GM12873 (cell line): ENCODE measurements around the gene DISC1.

Experiments used
- TF ChIP-seq, protein P1 (sequence below): IDR thresholded peaks from 2 replicates; pipeline ENCODE4 v1.5.1; 2012; ENCODE audit warnings: low read depth, mild to moderate bottlenecking, moderate library complexity, low read length, control low read depth; ENCODE audit not compliant: insufficient read depth; ENCODE audit errors: missing control alignments

The DISC1 gene

DNA sequence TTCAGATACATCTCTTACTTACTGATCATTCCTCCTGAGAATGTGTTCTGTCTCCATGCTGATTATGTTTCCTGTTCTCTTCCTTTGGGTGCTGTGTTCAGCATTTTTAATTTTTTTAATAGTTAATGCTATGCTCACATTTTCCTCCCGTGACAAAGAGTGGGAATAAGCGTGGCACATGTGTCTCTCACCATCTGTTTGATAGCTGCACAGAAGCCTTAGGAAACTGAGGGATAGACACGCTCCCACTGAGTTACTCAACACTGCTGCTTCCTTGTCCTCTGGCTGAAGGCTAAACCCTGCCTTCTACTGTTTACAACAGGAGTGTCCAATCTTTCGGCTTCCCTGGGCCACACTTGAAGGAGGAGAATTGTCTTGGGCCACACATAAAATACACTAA is 264.2 kb downstream of the DISC1 start:
- TF ChIP-seq, protein P1, sequence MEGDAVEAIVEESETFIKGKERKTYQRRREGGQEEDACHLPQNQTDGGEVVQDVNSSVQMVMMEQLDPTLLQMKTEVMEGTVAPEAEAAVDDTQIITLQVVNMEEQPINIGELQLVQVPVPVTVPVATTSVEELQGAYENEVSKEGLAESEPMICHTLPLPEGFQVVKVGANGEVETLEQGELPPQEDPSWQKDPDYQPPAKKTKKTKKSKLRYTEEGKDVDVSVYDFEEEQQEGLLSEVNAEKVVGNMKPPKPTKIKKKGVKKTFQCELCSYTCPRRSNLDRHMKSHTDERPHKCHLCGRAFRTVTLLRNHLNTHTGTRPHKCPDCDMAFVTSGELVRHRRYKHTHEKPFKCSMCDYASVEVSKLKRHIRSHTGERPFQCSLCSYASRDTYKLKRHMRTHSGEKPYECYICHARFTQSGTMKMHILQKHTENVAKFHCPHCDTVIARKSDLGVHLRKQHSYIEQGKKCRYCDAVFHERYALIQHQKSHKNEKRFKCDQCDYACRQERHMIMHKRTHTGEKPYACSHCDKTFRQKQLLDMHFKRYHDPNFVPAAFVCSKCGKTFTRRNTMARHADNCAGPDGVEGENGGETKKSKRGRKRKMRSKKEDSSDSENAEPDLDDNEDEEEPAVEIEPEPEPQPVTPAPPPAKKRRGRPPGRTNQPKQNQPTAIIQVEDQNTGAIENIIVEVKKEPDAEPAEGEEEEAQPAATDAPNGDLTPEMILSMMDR: no peak

DNA sequence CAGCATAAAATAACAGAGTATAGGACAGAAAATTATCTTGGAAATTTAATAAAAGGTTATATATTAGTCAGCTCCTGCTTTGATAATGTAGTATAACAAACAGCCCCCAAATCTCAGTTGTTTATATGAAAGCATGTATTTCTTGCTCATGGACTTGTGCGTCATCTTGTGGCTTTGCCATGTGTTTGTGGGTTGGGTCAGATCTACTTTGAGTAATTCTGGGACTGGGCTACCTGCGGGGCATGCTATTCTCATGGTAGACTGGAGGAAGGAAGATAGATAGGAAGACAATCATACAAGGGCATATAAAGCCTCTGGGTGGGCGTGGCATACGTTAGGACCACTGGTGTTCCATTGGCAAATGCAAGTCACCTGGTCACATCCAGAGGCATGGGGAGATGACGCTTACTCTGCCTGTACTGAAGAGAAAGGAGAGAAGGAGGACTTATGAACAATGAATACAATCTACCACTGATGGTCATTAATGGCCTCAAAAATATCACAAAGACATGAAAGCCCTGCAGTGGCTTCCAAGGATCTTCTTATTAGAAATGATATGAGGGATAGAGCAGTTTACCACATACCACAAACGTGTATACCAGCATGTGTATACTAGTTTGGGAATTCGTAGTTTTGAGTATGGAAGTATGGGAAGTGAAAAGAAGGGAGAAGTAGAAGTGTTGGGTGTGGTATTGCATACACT is 267.0 kb downstream of the DISC1 start:
- TF ChIP-seq, protein P1: no peak

DNA sequence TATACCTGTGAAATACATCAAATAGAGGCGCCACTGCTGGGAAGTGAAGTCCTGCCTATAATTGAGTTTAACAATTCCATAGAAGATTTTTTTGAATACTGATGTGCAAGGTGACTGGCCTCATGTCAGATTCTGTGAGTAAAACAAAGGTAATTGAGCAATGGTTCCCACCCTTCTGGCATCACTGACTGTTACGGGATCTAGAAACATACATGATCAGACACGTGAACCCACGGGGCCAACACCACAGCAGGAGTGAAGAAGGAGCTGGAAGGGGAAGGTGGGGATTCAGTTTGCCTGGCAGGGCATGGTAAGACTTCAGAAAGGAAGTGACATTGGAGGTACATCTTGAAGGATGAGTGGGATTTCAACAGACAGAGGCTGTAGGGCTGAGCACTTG is 270.2 kb downstream of the DISC1 start:
- TF ChIP-seq, protein P1: no peak

DNA sequence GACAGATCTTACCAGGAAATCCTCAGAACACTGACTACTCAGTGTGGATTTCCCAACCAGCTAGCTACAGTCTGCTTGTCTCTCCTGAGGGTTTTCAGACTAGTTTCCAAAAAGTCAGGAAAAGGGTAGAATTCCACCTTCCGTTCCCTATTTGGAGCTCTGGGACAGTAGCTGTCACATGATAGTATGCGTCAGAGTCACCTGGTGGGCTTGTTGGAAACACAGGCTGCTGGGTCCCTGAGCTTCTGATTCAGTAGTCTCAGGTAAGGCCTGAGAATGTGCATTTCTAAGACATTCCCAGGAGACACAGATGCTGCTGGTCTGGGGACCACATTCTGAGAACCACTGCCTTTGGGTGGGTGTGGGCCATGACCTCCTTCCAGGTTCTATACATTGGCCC is 272.5 kb downstream of the DISC1 start:
- TF ChIP-seq, protein P1: no peak

DNA sequence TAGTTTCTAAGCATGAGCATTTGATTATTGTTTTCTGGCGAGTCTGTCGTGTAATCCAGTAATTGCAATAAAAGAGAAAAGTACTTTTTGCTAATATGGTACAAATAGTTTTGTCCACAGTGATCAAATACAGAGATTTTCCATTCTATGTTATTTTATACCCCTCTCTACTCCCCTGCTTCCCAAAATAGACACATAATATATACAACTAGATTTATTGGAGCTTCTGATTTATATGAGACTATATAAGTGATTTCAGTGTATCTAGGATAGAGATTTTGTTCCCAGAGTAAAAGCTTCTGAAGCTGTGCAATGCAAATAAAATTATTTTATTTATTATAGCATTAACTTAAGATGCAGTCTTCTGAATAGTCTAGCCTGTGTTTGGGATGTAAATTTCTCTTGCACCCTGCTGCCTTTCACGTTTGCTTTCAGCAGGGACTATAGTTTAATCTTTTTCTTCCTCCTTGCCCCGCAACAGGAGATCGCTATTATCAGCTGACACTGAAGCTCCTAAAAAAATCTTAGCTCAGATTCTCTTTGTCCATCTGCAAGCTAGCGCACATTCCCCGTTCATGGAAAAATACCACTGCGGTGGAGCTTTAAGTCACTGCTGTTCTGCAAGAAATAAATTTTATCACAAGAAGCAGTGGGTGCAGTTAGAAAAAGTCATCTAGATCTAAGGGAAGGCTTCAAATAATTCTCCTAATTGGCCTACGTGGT is 273.3 kb downstream of the DISC1 start:
- TF ChIP-seq, protein P1: no peak

DNA sequence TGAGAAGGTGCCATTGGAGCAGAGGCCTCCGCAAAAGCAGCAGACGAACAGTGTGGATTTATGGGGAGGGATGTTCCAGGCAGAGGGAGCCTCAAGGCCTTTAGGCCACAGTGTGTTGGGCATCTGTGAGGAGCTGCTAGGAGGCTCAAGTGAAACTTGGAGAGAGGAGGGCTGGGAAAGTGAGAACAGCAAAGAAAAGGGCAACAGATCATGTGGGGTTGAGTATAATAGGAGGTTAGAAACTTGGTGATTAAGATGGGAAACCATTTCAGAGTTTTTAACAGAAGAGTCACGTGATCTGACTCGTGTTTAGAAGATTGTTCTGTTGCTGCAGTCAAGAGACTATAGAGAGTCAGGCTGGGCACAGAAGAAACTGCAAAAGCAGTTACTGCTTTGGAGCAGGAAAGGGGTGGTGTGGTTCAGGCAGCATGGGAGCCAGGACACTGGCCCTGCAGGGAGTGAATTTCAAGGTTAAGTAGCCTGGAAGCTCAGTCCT is 277.0 kb downstream of the DISC1 start:
- TF ChIP-seq, protein P1: no peak

DNA sequence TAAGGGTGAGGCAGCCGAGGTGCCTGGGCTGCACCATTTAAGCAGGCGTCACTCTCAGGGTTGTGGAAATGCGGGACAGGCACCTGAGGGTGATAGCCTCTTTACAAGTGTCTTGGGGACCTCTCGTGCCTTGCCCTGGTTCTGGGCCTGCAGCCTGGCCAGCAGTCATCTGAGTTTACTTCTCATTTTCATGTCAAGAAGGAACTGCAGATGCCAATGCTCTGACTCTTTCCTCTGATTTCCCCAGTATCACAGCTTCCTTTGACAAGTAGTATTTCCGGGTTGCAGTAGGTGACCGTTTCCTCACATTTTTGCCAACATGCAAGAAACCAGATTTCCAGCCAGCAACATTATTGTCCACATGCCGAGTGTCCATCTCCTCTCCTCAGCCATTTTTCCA is 286.9 kb downstream of the DISC1 start:
- TF ChIP-seq, protein P1: no peak
